Neural cell (in vitro differentiated cells): ENCODE measurements around the gene CMYA5.

Experiments
- CTCF ChIP-seq: fragments of 450-650 bp; IDR thresholded peaks from 2 replicates; pipeline ENCODE4 v1.5.1; 2014; ENCODE audit warnings: antibody characterized with exemption, mild to moderate bottlenecking, moderate library complexity; ENCODE audit not compliant: poor library complexity, severe bottlenecking
- EP300 ChIP-seq: fragments of 450-650 bp; conservative IDR thresholded peaks from 2 replicates; pipeline ENCODE4 v1.6.1; 2014; ENCODE audit warnings: antibody characterized with exemption, mild to moderate bottlenecking, moderate library complexity; ENCODE audit not compliant: poor library complexity, severe bottlenecking
- EZH2 ChIP-seq: fragments of 200-600, 300-800 bp; shearing (Covaris generic), sonication (generic); IDR thresholded peaks from 2 replicates; pipeline ENCODE4 v1.6.1; 2014; ENCODE audit warnings: antibody characterized with exemption, low read length, borderline replicate concordance, mild to moderate bottlenecking; ENCODE audit not compliant: insufficient read depth, poor library complexity, severe bottlenecking
- POLR2AphosphoS5 ChIP-seq: IDR thresholded peaks from 2 replicates; pipeline ENCODE4 v1.6.1; 2012
- RAD21 ChIP-seq: fragments of 450-650 bp; conservative IDR thresholded peaks from 2 replicates; pipeline ENCODE4 v1.6.1; 2014; ENCODE audit warnings: antibody characterized with exemption, mild to moderate bottlenecking, moderate library complexity
- REST ChIP-seq: IDR thresholded peaks from 2 replicates; pipeline ENCODE4 v1.6.1; 2012; ENCODE audit warnings: borderline replicate concordance
- SMC3 ChIP-seq: fragments of 450-650 bp; conservative IDR thresholded peaks from 2 replicates; pipeline ENCODE4 v1.6.1; 2014; ENCODE audit warnings: antibody characterized with exemption, mild to moderate bottlenecking, moderate library complexity; ENCODE audit not compliant: poor library complexity
- TAF1 ChIP-seq: IDR thresholded peaks from 2 replicates; pipeline ENCODE4 v1.6.1; 2012; ENCODE audit warnings: low read depth

GRCh38 chr5:79745255-79745654, 55.6 kb downstream of the CMYA5 start:
- TF ChIP-seq CTCF: no peak
- TF ChIP-seq EZH2: no peak
- no peak for TF ChIP-seq REST
- no peak for TF ChIP-seq POLR2AphosphoS5
- no peak for TF ChIP-seq TAF1
- no peak for TF ChIP-seq RAD21
- TF ChIP-seq SMC3: no peak
- TF ChIP-seq EP300: no peak
